ENCODE data around the gene TTC16.

Gene TTC16

GRCh38 chr9:127715470-127716337 lies at the start of gene TTC16, which contains the start of gene PTRH1:
Gene TTC16, plus strand, starts transcription at chr9:127716079. Its CDS starts 67 bp downstream, at chr9:127716146.
Gene PTRH1, minus strand, starts transcription at chr9:127715663. Its CDS starts 24 bp downstream, at chr9:127715639.
- DNase-seq (ENCODE audit: low read depth, low spot score) = peak; percentile 82

GRCh38 chr9:127667127-127667844 lies 48.6 kb upstream of the TTC16 start:
- DNase-seq (ENCODE audit: low read depth, low spot score) = no peak

- DNase-seq (ENCODE audit: low read depth, low spot score) = no peak
These were observed 48.0 kb upstream of the TTC16 start for GRCh38 chr9:127667906-127668305.

GRCh38 chr9:127673234-127673633 lies 42.6 kb upstream of the TTC16 start:
- no peak for DNase-seq (ENCODE audit: low read depth, low spot score)

- DNase-seq (ENCODE audit: low read depth, low spot score) = no peak
These were observed 39.2 kb upstream of the TTC16 start for GRCh38 chr9:127676638-127677037.

- no peak for DNase-seq (ENCODE audit: low read depth, low spot score)
These were observed 36.4 kb upstream of the TTC16 start for GRCh38 chr9:127679506-127679905.

- no peak for DNase-seq (ENCODE audit: low read depth, low spot score)
These were observed 35.7 kb upstream of the TTC16 start for GRCh38 chr9:127680226-127680625.

- DNase-seq (ENCODE audit: low read depth, low spot score) = no peak
These were observed 35.0 kb upstream of the TTC16 start for GRCh38 chr9:127680846-127681245.

- no peak for DNase-seq (ENCODE audit: low read depth, low spot score)
These were observed 33.3 kb upstream of the TTC16 start for GRCh38 chr9:127682351-127683136.

- no peak for DNase-seq (ENCODE audit: low read depth, low spot score)
These were observed 32.2 kb upstream of the TTC16 start for GRCh38 chr9:127683723-127684122.

GRCh38 chr9:127684576-127684975 lies 31.3 kb upstream of the TTC16 start:
- no peak for DNase-seq (ENCODE audit: low read depth, low spot score)

- no peak for DNase-seq (ENCODE audit: low read depth, low spot score)
These were observed 29.2 kb upstream of the TTC16 start for GRCh38 chr9:127686461-127687393.

GRCh38 chr9:127689329-127690000 lies 26.4 kb upstream of the TTC16 start:
- no peak for DNase-seq (ENCODE audit: low read depth, low spot score)

GRCh38 chr9:127690735-127691134 lies 25.1 kb upstream of the TTC16 start:
- DNase-seq (ENCODE audit: low read depth, low spot score) = no peak

GRCh38 chr9:127692071-127692470 lies 23.8 kb upstream of the TTC16 start:
- DNase-seq (ENCODE audit: low read depth, low spot score) = no peak

- no peak for DNase-seq (ENCODE audit: low read depth, low spot score)
These were observed 22.7 kb upstream of the TTC16 start for GRCh38 chr9:127693143-127693542.

GRCh38 chr9:127693697-127694096 lies 22.2 kb upstream of the TTC16 start:
- no peak for DNase-seq (ENCODE audit: low read depth, low spot score)

- DNase-seq (ENCODE audit: low read depth, low spot score) = no peak
These were observed 20.8 kb upstream of the TTC16 start for GRCh38 chr9:127694890-127695720.

- DNase-seq (ENCODE audit: low read depth, low spot score) = no peak
These were observed 18.3 kb upstream of the TTC16 start for GRCh38 chr9:127697575-127697974.
